H1 (cell line): ENCODE measurements around the gene RAB1A. TPM values are rescaled to one million over a fixed set of nuclear protein-coding genes. Genes with fewer than 3 reads are reported as not detected.
A peak's percentile ranks its signal among the peaks of the same experiment; 100 is the strongest.

Experiments
- ASH2L ChIP-seq: fragments of 200-600, 300-600 bp; sonication (generic); IDR thresholded peaks from one replicate; pipeline ENCODE4 v1.7.1; 2017; ENCODE audit warnings: low read length
- CHD2 ChIP-seq: IDR thresholded peaks from 2 replicates; pipeline ENCODE4 v1.6.1; 2012; ENCODE audit warnings: low read length, improper control_type of control experiment
- CREB1 ChIP-seq: IDR thresholded peaks from 2 replicates; pipeline ENCODE4 v1.6.1; 2012; ENCODE audit warnings: inconsistent platforms
- CTBP2 ChIP-seq: IDR thresholded peaks from 2 replicates; pipeline ENCODE4 v1.7.0; 2011; ENCODE audit warnings: borderline replicate concordance, mild to moderate bottlenecking, moderate library complexity, mixed read lengths, low read length; ENCODE audit not compliant: insufficient read depth, insufficient read length
- GTF2F1 ChIP-seq: IDR thresholded peaks from 2 replicates; pipeline ENCODE4 v1.6.1; 2012; ENCODE audit warnings: low read depth, low read length, improper control_type of control experiment, borderline replicate concordance
- NANOG ChIP-seq: IDR thresholded peaks from 2 replicates; pipeline ENCODE4 v1.6.1; 2011; ENCODE audit warnings: low read length, low read depth, mild to moderate bottlenecking, inconsistent platforms; ENCODE audit not compliant: insufficient read depth, poor library complexity, severe bottlenecking
- POLR2A ChIP-seq, 2 experiments: IDR thresholded peaks; 1 replicate in 1 of 2; 2 replicates in 1 of 2; pipeline ENCODE4 v1.6.1; 2011; ENCODE audit warnings: low read depth in 2 of 2, low read length in 2 of 2, mild to moderate bottlenecking in 2 of 2; ENCODE audit errors: control extremely low read depth in 1 of 2
- POLR2AphosphoS5 ChIP-seq: IDR thresholded peaks from 2 replicates; pipeline ENCODE4 v1.6.1; 2011; ENCODE audit warnings: low read depth, low read length
- POU5F1 ChIP-seq: IDR thresholded peaks from 2 replicates; pipeline ENCODE4 v1.6.1; 2011; ENCODE audit warnings: low read depth, mild to moderate bottlenecking, low read length, moderate library complexity
- RXRA ChIP-seq: IDR thresholded peaks from 2 replicates; pipeline ENCODE4 v1.6.1; 2011; ENCODE audit warnings: low read depth, mild to moderate bottlenecking, low read length, moderate library complexity; ENCODE audit not compliant: insufficient read depth
- SIX5 ChIP-seq: IDR thresholded peaks from 2 replicates; pipeline ENCODE4 v1.6.1; 2011; ENCODE audit warnings: mild to moderate bottlenecking, low read depth, low read length
- SP1 ChIP-seq: IDR thresholded peaks from 2 replicates; pipeline ENCODE4 v1.6.1; 2011; ENCODE audit warnings: low read depth, low read length
- TAF1 ChIP-seq: IDR thresholded peaks from 2 replicates; pipeline ENCODE4 v1.6.1; 2011; ENCODE audit warnings: mild to moderate bottlenecking, low read depth, low read length
- TAF7 ChIP-seq: optimal IDR thresholded peaks from 2 replicates; pipeline ENCODE3; 2011; ENCODE audit warnings: low read depth, mild to moderate bottlenecking, inconsistent platforms, low read length, moderate library complexity, borderline replicate concordance
- TBP ChIP-seq: IDR thresholded peaks from 2 replicates; pipeline ENCODE4 v1.6.1; 2011; ENCODE audit warnings: low read depth, low read length, improper control_type of control experiment
- polyA plus RNA-seq, 7 experiments: library from polyadenylated mRNA; depleted of rRNA in 3 of 7; stranded (reverse) in 5 of 7; unstranded in 2 of 7; fragments of >200 nt in 5 of 7; fragments of 200-250 nt in 2 of 7; gene quantifications; 1 replicate in 5 of 7; 2 replicates in 1 of 7; 4 replicates in 1 of 7; pipeline versions ENCODE4 v1.2.1 to v1.2.3, GENCODE V29; 2011 to 2013; ENCODE audit warnings: missing spikeins in 2 of 7, mixed read lengths in 2 of 7
- total RNA-seq: library from RNA; stranded (reverse); fragmentation: NEBNext Ultra II Directional; extraction: Animal tissue kit (Norgen Biotek cat#: 25700); gene quantifications from 2 replicates; pipeline ENCODE4 v1.2.1, GENCODE V29; 2021
- TF ChIP-seq, protein P1 (sequence below): IDR thresholded peaks from 2 replicates; pipeline ENCODE4 v1.6.1; 2012; ENCODE audit warnings: inconsistent platforms
- TF ChIP-seq, protein P2 (sequence below): IDR thresholded peaks from 2 replicates; pipeline ENCODE4 v1.6.1; 2011; ENCODE audit warnings: low read depth, mild to moderate bottlenecking, low read length; ENCODE audit not compliant: insufficient read depth

The RAB1A gene
- total and polyA plus RNA-seq, 2 of the 8 experiments (the other 6 are each of a cell fraction or from before 2014, with no cell fraction given) = 77.9 to 120 TPM

DNA sequence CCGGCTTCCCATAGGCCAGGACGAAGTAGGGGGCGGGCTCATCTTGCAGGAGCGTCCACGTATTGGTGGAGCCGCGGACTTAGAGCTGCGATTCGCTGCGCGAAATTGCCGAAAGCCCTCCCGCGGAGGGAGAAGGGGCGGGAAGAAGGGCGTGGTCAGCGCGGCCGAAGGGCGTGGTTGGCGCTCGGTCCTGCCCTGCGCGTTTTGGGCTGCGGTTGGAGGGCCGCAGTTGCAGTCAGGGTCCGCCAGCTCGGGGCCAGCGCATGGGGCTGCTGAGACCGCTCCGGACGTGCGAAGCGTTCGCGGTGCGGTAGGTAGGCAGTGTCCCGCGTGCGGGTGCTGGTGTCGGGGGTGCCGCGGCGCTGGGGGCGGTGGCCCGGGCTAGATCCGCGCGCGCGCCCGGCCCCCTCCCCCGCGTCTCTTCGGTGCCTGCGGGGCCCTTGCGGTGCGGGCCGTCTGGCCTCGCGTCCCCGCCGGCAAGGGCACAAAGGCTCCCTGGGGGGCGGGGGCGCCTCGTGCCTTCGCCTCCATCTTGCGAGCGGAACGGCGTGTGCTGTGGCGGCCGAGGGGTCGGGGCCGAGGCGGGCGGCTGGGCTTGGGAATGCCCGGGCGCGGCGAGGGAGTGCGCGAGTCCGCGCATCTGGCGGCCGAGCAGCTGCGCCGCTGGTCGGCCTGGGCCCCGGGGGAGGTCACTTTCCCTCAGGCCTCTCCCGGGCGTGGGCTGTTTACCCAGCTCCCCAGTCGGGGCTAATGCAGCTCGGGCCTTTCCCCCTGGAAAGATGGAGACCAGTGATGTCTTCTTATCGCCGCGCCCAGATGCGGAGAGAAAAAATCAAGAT is 73.5 kb downstream of the RAB1A start, which contains the start of gene CEP68 (continued):
- peak; percentile 99 for TF ChIP-seq TAF1
- peak; percentile 93 for TF ChIP-seq TBP
- TF ChIP-seq, protein P1, sequence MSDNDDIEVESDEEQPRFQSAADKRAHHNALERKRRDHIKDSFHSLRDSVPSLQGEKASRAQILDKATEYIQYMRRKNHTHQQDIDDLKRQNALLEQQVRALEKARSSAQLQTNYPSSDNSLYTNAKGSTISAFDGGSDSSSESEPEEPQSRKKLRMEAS = peak; percentile 95
- TF ChIP-seq CHD2 = peak; percentile 83
- TF ChIP-seq ASH2L = peak; percentile 49
- peak; percentile 46 for TF ChIP-seq NANOG
- TF ChIP-seq TAF7 = peak; percentile 92
- TF ChIP-seq, protein P2, sequence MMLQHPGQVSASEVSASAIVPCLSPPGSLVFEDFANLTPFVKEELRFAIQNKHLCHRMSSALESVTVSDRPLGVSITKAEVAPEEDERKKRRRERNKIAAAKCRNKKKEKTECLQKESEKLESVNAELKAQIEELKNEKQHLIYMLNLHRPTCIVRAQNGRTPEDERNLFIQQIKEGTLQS = no peak
- TF ChIP-seq GTF2F1 = peak; percentile 73; the same call in 1 of the 2 replicates
- no peak for TF ChIP-seq POU5F1
- TF ChIP-seq SIX5 = no peak
- peak; percentile 97 to 98 for TF ChIP-seq POLR2A (IDR thresholded peaks at IDR 0.05; ENCODE audit: control extremely low read depth in 1 of 2, low read depth in 2 of 2, low read length in 2 of 2)
- TF ChIP-seq POLR2AphosphoS5 = peak; percentile 99
- peak; percentile 41 for TF ChIP-seq CTBP2
- TF ChIP-seq CREB1 = peak; percentile 12; the same call in 1 of the 2 replicates
- no peak for TF ChIP-seq RXRA
- TF ChIP-seq SP1 = peak; percentile 95
- TF ChIP-seq, all 59 proteins: peak for 20
